HG03280 (cell line): ENCODE measurements around the gene GLMP.
A peak's percentile ranks its signal among the peaks of the same experiment; 100 is the strongest.

Experiments
- ATAC-seq: cut with Tn5 transposase; IDR thresholded peaks from one replicate; pipeline ENCODE4 v1.9.1; 2021; ENCODE audit warnings: mild to moderate bottlenecking, moderate library complexity; ENCODE audit not compliant: unreplicated experiment

The GLMP gene

GRCh38 chr1:156289857-156290256 is 5.6 kb downstream of the GLMP start:
- no peak for ATAC-seq

- ATAC-seq: no peak
Measured at GRCh38 chr1:156286061-156286460, 9.4 kb downstream of the GLMP start.

- no peak for ATAC-seq
Measured at GRCh38 chr1:156285437-156285836, 10.0 kb downstream of the GLMP start.

- ATAC-seq: no peak
Measured at GRCh38 chr1:156284757-156285156, 10.7 kb downstream of the GLMP start.

- no peak for ATAC-seq
Measured at GRCh38 chr1:156284112-156284511, 11.4 kb downstream of the GLMP start, which contains the start of gene TMEM79. TSS of gene TMEM79 (plus strand) at chr1:156284325. CDS start at chr1:156285227, 902 bp downstream.

- no peak for ATAC-seq
Measured at GRCh38 chr1:156283521-156283920, 12.0 kb downstream of the GLMP start.

- ATAC-seq: peak; percentile 82
Measured at GRCh38 chr1:156282479-156283222, 12.8 kb downstream of the GLMP start, which contains the start of gene SMG5. TSS of gene SMG5 (minus strand) at chr1:156282825. CDS start at chr1:156282680, 145 bp downstream.

GRCh38 chr1:156281693-156282478 is 13.6 kb downstream of the GLMP start:
- ATAC-seq: peak; percentile 11

GRCh38 chr1:156281281-156281680 is 14.2 kb downstream of the GLMP start:
- peak; percentile 43 for ATAC-seq

- no peak for ATAC-seq
Measured at GRCh38 chr1:156279837-156280236, 15.6 kb downstream of the GLMP start.

GRCh38 chr1:156276966-156277381 is 18.5 kb downstream of the GLMP start:
- ATAC-seq: no peak

- ATAC-seq: no peak
Measured at GRCh38 chr1:156276532-156276931, 18.9 kb downstream of the GLMP start.

GRCh38 chr1:156270314-156270713 is 25.2 kb downstream of the GLMP start:
- no peak for ATAC-seq

GRCh38 chr1:156268336-156268735 is 27.1 kb downstream of the GLMP start:
- no peak for ATAC-seq

GRCh38 chr1:156266051-156266450 is 29.4 kb downstream of the GLMP start:
- no peak for ATAC-seq

GRCh38 chr1:156263288-156263655 is 32.2 kb downstream of the GLMP start:
- ATAC-seq: no peak

GRCh38 chr1:156262461-156263287 is 32.8 kb downstream of the GLMP start:
- ATAC-seq: no peak

GRCh38 chr1:156260896-156261295 is 34.6 kb downstream of the GLMP start:
- no peak for ATAC-seq

- no peak for ATAC-seq
Measured at GRCh38 chr1:156259805-156260204, 35.7 kb downstream of the GLMP start.

GRCh38 chr1:156258859-156259258 is 36.6 kb downstream of the GLMP start:
- no peak for ATAC-seq

- ATAC-seq: no peak
Measured at GRCh38 chr1:156257711-156258110, 37.8 kb downstream of the GLMP start.
